Endothelial cell of umbilical vein (primary cell): ENCODE results near the gene CDCP1.

Source experiments
- CTCF ChIP-seq, 2 donors: IDR thresholded peaks; 1 replicate in 1 of 2; 2 replicates in 1 of 2; pipeline ENCODE4 v1.5.1; 2011; ENCODE audit warnings: low read length in 2 of 2, mild to moderate bottlenecking in 2 of 2, moderate library complexity in 2 of 2, control low read depth in 1 of 2, inconsistent platforms in 1 of 2, low read depth in 1 of 2; ENCODE audit not compliant: insufficient read depth in 1 of 2; ENCODE audit errors: extremely low read depth in 1 of 2
- EZH2 ChIP-seq: IDR thresholded peaks from 2 replicates; pipeline ENCODE4 v1.6.1; 2012; ENCODE audit warnings: borderline replicate concordance, low read depth, mild to moderate bottlenecking, moderate library complexity, low read length, inconsistent platforms; ENCODE audit not compliant: severe bottlenecking
- GATA2 ChIP-seq: IDR thresholded peaks from 2 replicates; pipeline ENCODE4 v1.7.0; 2011; ENCODE audit warnings: low read depth, mild to moderate bottlenecking, moderate library complexity, mixed read lengths, low read length; ENCODE audit not compliant: insufficient read length, insufficient read depth
- JUN ChIP-seq: IDR thresholded peaks from 2 replicates; pipeline ENCODE4 v1.6.1; 2011; ENCODE audit warnings: borderline replicate concordance, low read depth; ENCODE audit not compliant: insufficient read length, insufficient read depth
- MYC ChIP-seq: IDR thresholded peaks from one replicate; pipeline ENCODE4 v1.6.1; 2011; ENCODE audit warnings: mild to moderate bottlenecking, low read depth, low read length
- POLR2A ChIP-seq: IDR thresholded peaks from 2 replicates; pipeline ENCODE4 v1.6.1; 2012; ENCODE audit warnings: low read depth, mild to moderate bottlenecking, control low read depth, low read length
- POLR2AphosphoS5 ChIP-seq: IDR thresholded peaks from 2 replicates; pipeline ENCODE4 v1.6.1; 2012; ENCODE audit warnings: low read depth, mild to moderate bottlenecking, control low read depth, low read length, moderate library complexity; ENCODE audit not compliant: insufficient read depth
- TF ChIP-seq, protein P1 (sequence below): IDR thresholded peaks from 2 replicates; pipeline ENCODE4 v1.6.1; 2011; ENCODE audit not compliant: insufficient read depth, insufficient read length

DNA sequence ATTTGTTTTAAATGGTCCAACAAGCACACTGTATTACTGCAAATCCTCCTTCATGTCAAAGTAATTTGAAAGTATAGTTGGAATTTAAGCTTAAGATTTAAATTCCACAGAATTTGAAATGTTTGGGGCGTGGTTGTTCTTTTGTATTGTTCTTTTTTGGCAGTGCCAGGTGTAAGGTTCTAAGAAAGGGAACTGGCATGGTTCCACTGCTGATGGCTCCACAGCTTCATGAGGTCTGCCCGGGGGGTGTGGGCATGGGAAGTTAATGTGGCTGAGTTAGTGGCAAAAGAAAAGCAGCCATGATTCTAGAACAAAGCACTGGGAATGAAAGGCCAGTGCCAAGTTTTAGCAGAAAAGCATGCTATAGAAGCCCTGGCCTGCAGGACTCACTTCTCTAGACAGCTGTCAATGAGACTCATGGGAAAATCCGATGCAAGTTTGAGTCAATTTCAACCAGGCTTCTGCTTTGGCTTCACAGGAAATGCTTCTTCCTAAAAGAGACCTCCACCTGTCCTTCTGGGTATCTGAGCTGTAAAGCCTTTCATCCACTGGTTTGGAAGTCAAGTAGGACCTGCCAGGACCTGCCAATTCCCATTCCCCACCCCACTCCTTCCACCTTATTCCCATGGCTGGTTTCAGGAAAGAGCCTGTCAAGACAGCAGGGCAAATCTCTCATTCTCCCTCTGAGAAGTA, 18.9 kb downstream of the CDCP1 start:
- no peak for TF ChIP-seq CTCF (IDR thresholded peaks at IDR 0.05; ENCODE audit: extremely low read depth in 1 of 2, insufficient read depth in 1 of 2, low read depth in 1 of 2, low read length in 2 of 2)
- no peak for TF ChIP-seq POLR2A
- TF ChIP-seq EZH2, result no peak
- no peak for TF ChIP-seq GATA2
- no peak for TF ChIP-seq POLR2AphosphoS5
- TF ChIP-seq, protein P1, sequence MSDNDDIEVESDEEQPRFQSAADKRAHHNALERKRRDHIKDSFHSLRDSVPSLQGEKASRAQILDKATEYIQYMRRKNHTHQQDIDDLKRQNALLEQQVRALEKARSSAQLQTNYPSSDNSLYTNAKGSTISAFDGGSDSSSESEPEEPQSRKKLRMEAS, result no peak
- no peak for TF ChIP-seq JUN
- no peak for TF ChIP-seq MYC
